GM19397 (cell line): ENCODE data around the gene C12orf42.

Source experiments
- ATAC-seq: cut with Tn5 transposase; IDR thresholded peaks from one replicate; pipeline ENCODE4 v1.9.1; 2021; ENCODE audit warnings: mild to moderate bottlenecking, moderate library complexity; ENCODE audit not compliant: unreplicated experiment

The C12orf42 gene

DNA sequence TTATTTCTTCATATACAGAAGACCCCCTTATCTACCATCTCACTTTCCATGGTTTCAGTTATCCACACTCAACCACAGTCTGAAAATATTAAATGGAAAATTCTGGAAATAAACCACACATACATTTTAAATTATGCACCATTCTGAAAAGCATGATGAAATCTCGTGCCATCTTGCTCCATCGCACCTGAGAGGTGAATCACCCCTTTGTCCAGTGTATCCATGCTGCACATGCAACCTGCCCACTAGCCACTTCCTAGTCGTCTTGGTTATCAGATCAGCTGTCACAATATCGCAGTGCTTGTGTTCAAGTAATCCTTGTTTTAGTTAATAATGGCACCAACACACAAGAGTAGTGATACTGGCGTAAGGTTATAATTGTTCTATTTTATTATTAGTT, 145.7 kb downstream of the C12orf42 start:
- ATAC-seq, result no peak

- no peak for ATAC-seq
Measured at GRCh38 chr12:103348935-103349334, 146.8 kb downstream of the C12orf42 start.

DNA sequence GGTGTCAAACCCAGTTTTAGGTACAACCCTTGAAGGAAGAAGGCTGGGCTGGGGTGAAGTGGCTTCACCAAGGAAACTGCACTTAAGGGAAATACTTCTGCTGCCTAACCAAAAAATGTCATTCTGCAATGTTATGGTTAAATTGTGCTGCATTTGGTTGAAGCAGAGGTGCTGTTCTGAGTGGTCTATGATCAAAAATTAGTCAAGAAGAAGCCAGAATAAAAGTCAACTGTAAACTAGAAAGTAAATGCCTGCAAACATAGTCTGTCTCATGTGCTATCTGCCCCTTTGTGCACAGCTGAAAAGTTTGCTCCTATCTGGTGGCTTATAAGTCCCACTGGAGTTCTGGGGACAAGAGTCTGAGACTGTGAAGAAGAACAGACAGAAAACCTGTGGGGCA, 158.8 kb downstream of the C12orf42 start:
- ATAC-seq, result no peak

DNA sequence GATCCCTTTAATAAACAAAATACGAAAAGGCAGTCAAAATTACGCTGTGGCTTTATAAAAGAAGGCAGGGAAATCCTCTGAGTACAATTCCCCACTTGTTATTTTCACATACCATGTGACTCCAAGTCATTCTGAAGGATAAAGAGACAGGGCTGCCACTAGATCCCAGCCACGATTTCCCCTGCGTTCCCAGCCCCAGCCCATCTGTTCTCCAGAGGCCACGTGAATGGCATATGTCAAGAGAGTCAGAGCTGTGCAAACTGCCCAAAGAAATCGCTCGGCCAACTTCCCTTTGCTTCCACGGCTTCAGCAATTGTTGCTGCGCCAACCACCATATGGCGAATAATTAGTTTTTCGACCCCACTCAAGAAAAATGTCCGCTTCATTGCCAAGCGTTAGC, 161.3 kb downstream of the C12orf42 start:
- ATAC-seq, result no peak

- no peak for ATAC-seq
Measured at GRCh38 chr12:103333676-103334075, 162.1 kb downstream of the C12orf42 start.

DNA sequence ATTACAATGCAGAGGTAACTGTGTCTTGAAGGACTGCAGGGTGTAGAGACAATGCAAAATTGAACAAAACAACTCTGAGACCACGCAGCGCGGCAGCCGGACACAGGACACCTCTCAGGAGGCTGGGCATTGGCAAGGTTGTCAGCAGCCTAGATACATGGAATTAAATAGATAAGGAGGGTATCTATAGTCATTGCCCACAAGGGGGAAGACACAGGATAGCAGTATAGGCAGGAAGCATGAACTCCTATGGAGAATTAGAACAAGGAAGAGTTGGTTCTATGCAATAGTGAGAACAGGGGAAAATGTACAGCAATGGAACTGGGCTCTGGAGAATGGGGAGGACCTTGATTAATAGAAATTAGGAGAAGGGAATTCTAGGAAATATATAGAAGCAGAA, 164.1 kb downstream of the C12orf42 start:
- ATAC-seq, result no peak

DNA sequence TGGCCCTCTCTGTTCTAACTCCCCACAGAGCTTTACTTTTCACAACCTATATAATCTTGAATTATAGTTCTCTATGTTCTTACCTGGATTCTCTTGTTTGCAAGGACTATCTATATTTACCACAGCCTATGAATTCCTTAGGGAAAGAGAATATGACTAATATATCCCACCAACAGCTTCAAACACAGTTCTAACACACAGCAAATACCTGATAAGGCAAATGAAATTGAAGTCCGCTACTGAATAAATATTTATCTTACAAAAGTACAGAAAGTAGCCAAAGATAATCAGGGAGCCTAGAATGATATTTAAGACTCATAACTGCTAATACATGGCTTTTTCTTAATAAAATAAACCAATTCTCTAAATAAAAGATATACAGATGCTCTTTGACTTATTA, 165.1 kb downstream of the C12orf42 start:
- ATAC-seq, result no peak

- ATAC-seq, result no peak
Measured at GRCh38 chr12:103327676-103328075, 168.1 kb downstream of the C12orf42 start.

- ATAC-seq, result no peak
Measured at GRCh38 chr12:103326190-103326589, 169.6 kb downstream of the C12orf42 start.

- ATAC-seq, result no peak
Measured at GRCh38 chr12:103318566-103318965, 177.2 kb downstream of the C12orf42 start.

GRCh38 chr12:103317220-103317619, 178.5 kb downstream of the C12orf42 start:
- ATAC-seq, result no peak

- no peak for ATAC-seq
Measured at GRCh38 chr12:103314786-103315185, 181.0 kb downstream of the C12orf42 start.

GRCh38 chr12:103313894-103314293, 181.9 kb downstream of the C12orf42 start:
- ATAC-seq, result no peak

- ATAC-seq, result no peak
Measured at GRCh38 chr12:103312742-103313354, 182.9 kb downstream of the C12orf42 start.

GRCh38 chr12:103310546-103311270, 185.1 kb downstream of the C12orf42 start:
- ATAC-seq, result no peak

DNA sequence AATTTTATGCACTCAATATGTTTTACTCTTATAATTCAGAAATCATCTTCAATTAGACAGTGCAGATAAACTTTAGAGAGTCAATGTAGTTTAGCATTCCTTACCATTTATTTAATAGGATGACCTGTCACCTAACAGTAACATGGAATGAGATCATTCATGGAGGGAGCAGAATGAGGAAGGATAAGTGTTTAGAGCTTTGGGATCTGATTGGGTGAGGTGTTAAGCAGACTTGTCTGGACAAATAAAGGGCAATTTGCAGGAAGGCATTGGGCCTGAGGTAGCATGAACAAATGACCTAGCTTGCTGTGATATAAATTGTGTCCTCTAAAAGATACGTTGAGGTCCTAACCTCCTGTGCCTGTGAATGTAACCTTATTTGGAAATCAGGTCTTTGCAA, 187.4 kb downstream of the C12orf42 start:
- no peak for ATAC-seq

GRCh38 chr12:103303484-103303883, 192.3 kb downstream of the C12orf42 start:
- no peak for ATAC-seq

DNA sequence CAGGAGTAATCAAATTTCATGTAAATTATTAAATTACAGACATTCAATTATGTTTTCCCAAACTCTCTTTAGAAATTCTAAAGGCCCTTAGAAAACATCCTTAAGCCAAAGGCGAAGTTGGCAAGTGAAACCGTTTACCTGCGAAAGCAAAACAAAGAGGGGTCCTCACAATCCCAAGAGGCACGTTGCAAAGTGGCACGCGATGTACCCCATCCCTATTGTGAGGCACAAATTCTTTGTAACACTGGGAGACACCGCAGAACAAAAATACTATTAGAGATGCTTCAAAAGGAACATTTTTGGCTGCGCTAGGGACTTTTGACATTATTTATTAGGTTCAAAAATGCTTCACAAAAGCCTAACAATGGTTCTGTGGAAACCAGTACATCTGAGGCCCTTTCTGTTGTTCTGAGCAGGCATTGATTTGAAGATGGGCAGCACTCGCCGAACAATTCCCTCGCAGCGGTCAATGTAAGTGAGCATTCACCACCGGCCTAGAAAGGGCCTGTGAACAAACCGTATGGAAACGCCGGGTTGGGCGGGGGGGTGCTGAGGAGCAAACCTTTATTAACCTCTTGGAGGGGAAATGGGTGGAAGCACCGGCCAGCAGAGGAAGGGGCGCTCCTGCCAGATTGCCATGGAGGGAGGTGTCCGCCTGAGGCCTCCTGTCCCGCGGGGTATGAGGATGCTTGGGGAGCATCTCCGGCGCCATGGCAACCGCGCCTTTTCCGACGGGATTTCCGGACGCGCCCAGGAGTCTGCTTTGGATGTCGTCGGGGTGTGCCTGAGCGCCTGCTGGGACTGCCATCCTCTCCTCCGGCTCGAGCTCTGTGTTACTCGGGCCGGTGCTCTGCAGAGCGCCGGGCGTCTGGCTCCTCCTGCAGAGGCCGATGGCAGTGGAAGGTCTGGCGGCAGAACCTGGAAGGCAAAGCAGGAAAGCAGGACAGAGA, 193.9 kb downstream of the C12orf42 start:
- no peak for ATAC-seq

- no peak for ATAC-seq
Measured at GRCh38 chr12:103288016-103288415, 207.8 kb downstream of the C12orf42 start.

GRCh38 chr12:103282124-103282523, 213.6 kb downstream of the C12orf42 start:
- ATAC-seq, result no peak

- ATAC-seq, result peak; percentile 82
Measured at GRCh38 chr12:103279444-103279843, 216.3 kb downstream of the C12orf42 start.

- no peak for ATAC-seq
Measured at GRCh38 chr12:103278329-103278728, 217.4 kb downstream of the C12orf42 start.
